ENCODE results near the gene SLC35F5.
A peak's percentile ranks its signal among the peaks of the same experiment; 100 is the strongest.
"Not testable (repeated sequence)": the region's sequence is repeated elsewhere in the genome, so short reads cannot be mapped to it uniquely, and the experiment has no call there.

SLC35F5 gene

GRCh38 chr2:113756355-113757137 lies at the start of gene SLC35F5:
TSS of gene SLC35F5 (minus strand) at chr2:113756642. CDS start at chr2:113756409, 233 bp downstream.
- DNase-seq (ENCODE audit: low spot score) = peak; percentile 90

- no peak for DNase-seq (ENCODE audit: low spot score)
Observed at GRCh38 chr2:113799375-113799774, 42.9 kb upstream of the SLC35F5 start.

- no peak for DNase-seq (ENCODE audit: low spot score)
Observed at GRCh38 chr2:113797237-113797636, 40.8 kb upstream of the SLC35F5 start.

- no peak for DNase-seq (ENCODE audit: low spot score)
Observed at GRCh38 chr2:113796592-113797175, 40.2 kb upstream of the SLC35F5 start.

- no peak for DNase-seq (ENCODE audit: low spot score)
Observed at GRCh38 chr2:113795405-113795920, 39.0 kb upstream of the SLC35F5 start.

GRCh38 chr2:113791697-113792590 lies 35.5 kb upstream of the SLC35F5 start:
- DNase-seq (ENCODE audit: low spot score) = no peak

- DNase-seq (ENCODE audit: low spot score) = no peak
Observed at GRCh38 chr2:113784823-113785744, 28.6 kb upstream of the SLC35F5 start.

GRCh38 chr2:113780472-113780871 lies 24.0 kb upstream of the SLC35F5 start:
- DNase-seq (ENCODE audit: low spot score) = no peak

- no peak for DNase-seq (ENCODE audit: low spot score)
Observed at GRCh38 chr2:113777371-113777770, 20.9 kb upstream of the SLC35F5 start.

- no peak for DNase-seq (ENCODE audit: low spot score)
Observed at GRCh38 chr2:113776949-113777348, 20.5 kb upstream of the SLC35F5 start.

- DNase-seq (ENCODE audit: low spot score) = not testable (repeated sequence)
Observed at GRCh38 chr2:113774616-113775015, 18.2 kb upstream of the SLC35F5 start.

- no peak for DNase-seq (ENCODE audit: low spot score)
Observed at GRCh38 chr2:113770929-113771328, 14.5 kb upstream of the SLC35F5 start.

- DNase-seq (ENCODE audit: low spot score) = no peak
Observed at GRCh38 chr2:113769555-113769954, 13.1 kb upstream of the SLC35F5 start.

GRCh38 chr2:113768770-113769169 lies 12.3 kb upstream of the SLC35F5 start:
- no peak for DNase-seq (ENCODE audit: low spot score)

GRCh38 chr2:113767811-113768460 lies 11.5 kb upstream of the SLC35F5 start:
- no peak for DNase-seq (ENCODE audit: low spot score)

GRCh38 chr2:113765276-113765675 lies 8.8 kb upstream of the SLC35F5 start:
- no peak for DNase-seq (ENCODE audit: low spot score)

- no peak for DNase-seq (ENCODE audit: low spot score)
Observed at GRCh38 chr2:113762377-113763118, 6.1 kb upstream of the SLC35F5 start.

GRCh38 chr2:113760400-113760799 lies 4.0 kb upstream of the SLC35F5 start:
- no peak for DNase-seq (ENCODE audit: low spot score)

- no peak for DNase-seq (ENCODE audit: low spot score)
Observed at GRCh38 chr2:113757138-113757657, 756 bp upstream of the SLC35F5 start.
